Neural progenitor cell (in vitro differentiated cells): ENCODE measurements around the gene MGMT.

ENCODE experiments used
- EZH2 ChIP-seq: fragments of 200-600 bp; sonication (generic); IDR thresholded peaks from 2 replicates; pipeline ENCODE4 v1.6.1; 2017; ENCODE audit warnings: antibody characterized with exemption, mild to moderate bottlenecking, moderate library complexity
- EZH2phosphoT487 ChIP-seq: fragments of 200-600 bp; sonication (generic); IDR thresholded peaks from 2 replicates; pipeline ENCODE4 v1.6.1; 2017; ENCODE audit warnings: antibody characterized with exemption
- TF ChIP-seq, protein P1 (sequence below): fragments of 200-600 bp; sonication (generic); IDR thresholded peaks from 2 replicates; pipeline ENCODE4 v1.5.1; 2017; ENCODE audit warnings: antibody characterized with exemption, mild to moderate bottlenecking

DNA sequence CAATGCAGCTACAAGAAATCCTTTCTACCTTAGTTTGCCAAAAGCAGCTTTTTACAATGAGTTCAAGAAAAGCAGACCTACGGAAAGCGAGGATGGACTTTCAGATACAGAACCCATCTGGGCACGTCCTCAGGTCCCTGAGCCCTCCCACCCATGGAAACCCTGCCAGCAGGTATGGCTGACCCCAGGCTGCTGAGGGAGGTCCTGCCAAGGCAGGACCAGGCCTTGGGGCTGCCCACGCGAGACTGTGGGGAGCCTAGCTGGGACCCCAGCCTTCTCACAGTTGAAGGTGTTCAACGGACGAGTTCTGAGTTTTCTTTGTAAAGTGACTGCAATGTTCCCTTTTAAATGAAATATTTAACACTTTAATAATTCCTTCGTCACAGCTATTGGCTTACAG is 245.0 kb downstream of the MGMT start:
- TF ChIP-seq EZH2phosphoT487 (no peak), EZH2 (no peak)
- TF ChIP-seq, protein P1, sequence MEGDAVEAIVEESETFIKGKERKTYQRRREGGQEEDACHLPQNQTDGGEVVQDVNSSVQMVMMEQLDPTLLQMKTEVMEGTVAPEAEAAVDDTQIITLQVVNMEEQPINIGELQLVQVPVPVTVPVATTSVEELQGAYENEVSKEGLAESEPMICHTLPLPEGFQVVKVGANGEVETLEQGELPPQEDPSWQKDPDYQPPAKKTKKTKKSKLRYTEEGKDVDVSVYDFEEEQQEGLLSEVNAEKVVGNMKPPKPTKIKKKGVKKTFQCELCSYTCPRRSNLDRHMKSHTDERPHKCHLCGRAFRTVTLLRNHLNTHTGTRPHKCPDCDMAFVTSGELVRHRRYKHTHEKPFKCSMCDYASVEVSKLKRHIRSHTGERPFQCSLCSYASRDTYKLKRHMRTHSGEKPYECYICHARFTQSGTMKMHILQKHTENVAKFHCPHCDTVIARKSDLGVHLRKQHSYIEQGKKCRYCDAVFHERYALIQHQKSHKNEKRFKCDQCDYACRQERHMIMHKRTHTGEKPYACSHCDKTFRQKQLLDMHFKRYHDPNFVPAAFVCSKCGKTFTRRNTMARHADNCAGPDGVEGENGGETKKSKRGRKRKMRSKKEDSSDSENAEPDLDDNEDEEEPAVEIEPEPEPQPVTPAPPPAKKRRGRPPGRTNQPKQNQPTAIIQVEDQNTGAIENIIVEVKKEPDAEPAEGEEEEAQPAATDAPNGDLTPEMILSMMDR = no peak
